Activated T-cell treated with anti-CD3 and anti-CD28 coated beads, Interleukin-2, amount 50 U/mL, for 48 hours (primary cell): ENCODE results near the gene VPS16.
"Not testable (repeated sequence)": the region's sequence is repeated elsewhere in the genome, so short reads cannot be mapped to it uniquely, and the experiment has no call there.

ENCODE experiments used
- DNase-seq, 2 experiments: peaks; one replicate each; pipeline ENCODE4 v3.0.0-alpha.2; 2020

VPS16 gene

DNA sequence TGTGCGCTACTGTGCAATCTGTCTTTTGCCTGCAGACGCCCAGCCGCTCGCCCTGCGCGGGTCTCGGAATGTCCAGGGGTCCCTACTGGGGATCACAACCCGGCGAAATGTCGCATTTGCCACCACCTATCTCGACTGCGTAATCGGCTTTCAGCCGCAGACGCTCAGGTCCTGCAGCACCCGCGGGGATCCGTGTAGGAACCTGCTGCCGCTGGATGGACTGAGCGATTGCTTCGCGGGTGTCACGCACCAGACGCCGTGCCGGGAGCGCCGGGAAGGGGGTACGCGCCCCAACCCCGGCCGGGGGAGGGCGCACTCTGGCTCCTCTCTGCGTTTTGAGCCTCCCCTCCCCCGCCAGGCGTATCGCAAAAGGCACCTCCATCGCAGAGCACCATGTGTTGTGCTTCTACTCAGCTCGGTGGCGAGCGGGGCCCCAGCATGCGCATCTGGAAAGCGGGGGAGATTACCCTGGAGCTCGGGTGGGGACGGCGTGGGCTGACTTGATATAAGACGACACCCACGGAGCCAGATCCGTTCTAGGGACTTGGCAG, 32.0 kb downstream of the VPS16 start:
- peak; percentile 87 to 88 for DNase-seq

DNA sequence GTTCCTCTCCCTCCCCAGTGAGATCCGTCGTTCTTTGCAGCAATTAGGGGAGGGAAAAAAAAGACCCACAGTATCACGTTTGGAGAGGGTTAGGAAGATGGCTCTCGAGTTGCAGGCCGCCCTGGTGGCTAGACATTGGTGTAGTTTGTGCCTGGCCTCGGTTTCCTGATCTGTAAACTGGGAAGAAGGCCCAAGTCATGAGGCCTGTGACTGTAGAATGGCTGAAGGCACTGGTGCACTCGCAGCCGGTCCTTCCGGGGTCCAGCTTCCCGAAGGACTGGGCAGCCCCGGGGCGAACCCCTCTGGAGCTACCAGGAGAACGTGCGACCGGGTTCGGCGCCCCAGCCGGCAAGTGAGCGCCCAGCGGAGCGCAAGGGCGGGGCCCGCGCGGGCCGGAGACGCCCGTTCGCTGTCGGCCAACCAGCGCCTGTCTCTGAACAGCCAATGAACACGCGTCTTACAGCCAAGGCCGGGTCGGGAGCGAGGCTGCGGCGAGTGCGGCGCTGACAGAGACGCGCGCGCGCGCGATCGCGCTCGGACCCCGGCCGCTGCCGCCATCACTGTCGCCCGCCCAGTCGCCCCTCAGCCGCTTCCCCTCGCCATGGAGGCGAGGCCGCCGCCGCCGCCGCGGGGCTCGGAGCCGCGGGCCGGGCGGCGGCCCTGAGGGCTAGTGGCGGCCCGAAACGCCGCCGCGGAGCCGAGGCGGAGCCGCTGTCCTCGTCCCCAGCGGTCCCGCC, 32.6 kb downstream of the VPS16 start, which contains the start of gene PTPRA:
Gene PTPRA, plus strand, starts transcription at position 472 of the 737 bp plus-strand sequence. CDS start 90,797 bp downstream, outside the sequence.
- peak; percentile 93 to 95 for DNase-seq

DNA sequence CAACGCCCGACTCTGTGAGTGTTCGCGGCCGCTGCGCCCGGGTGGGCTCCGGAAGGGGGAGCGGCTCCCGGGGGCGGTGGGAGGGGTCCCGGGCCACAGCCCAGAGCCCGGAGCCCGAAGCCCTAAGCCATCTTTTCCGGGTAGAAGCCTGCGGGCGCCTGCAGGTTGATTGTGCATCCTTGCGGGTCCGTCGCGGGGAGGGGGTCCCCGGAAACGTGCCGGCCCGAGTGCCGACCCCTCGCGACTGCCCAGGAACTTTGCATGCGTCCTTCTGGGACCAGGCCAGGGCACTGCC, 33.1 kb downstream of the VPS16 start:
- DNase-seq, result peak; percentile 75 to 81

DNA sequence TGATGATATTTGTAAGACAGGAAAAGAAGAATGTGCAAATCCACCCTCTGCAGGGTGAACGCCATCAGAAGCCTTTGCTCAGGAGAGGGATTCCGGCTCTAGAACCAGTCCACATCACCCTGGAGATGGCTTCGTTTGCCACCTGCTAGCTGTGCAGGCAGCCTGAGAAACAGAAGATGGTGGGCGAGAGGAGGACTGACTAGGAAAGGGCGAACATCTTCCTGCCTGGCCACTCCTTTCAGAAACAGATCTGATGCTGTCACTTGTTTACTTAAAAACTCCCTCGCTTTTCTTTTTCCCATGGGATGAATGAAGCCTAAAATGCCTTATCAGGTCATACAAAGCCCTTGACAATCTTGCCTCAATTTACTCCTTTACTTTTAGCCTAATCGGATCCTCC, 33.9 kb downstream of the VPS16 start:
- DNase-seq, result peak; percentile 34 to 45

DNA sequence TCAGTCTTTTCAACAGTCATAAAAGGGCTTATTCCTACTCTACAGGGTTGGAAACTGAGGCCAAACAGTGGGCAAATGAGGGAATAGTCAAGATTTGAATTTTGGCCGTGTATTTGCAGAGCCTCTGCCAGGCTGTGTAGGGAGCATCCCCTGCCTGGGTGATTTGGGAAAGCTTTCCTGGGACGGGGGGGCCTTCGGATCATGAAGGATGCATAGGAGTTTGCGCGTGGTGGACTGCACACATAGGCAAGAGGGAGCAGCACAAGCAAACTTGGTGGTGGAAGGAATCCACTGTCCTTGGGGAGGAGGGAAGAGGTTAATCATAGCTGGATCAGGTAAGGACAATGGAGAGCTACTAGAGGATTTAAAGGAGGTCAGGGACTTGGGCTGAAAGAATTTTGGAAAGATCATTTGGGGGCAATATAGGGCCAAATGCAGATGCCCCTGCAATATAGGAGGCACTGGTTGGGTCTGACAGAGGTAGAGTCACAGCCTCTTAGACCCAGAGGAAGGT, 35.2 kb downstream of the VPS16 start:
- DNase-seq, result no peak

DNA sequence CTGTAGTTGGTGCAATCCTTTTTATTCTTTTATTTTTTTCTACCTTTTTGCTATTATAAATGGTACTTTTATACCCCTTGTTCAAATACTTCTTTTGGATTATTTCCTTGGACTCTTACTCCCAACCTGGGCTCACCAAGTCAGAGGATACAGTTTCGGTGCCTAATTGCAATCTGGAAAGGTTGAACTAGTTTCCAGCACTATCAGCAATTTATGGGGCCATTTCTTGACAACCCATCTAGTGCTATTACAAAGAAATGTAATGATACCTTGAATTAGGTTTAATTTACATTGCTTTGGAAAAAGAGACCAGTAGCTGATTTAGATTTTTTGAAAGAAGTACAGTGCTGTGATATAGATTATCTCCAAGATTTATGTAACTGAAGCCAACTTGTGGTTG, 38.0 kb downstream of the VPS16 start:
- no peak for DNase-seq

DNA sequence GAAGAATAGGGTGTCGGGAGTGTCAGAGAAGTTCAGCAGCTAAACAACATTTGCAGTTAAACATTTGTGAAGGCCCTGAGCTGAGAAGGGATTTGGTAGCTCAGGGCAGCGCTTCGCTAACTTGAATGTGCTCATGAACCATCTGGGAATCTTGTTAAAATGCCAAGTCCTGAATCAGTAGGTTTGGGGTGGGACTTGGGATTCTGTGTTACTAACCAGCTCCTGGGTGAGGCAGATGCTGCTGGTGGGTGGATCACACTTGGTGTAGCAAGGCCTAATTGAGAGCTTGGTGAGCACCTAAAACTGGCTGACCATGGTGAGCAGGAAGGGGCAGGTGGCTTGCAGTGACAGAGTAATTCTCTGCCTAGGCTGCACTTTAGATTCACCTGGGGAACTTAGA, 38.6 kb downstream of the VPS16 start:
- no peak for DNase-seq

DNA sequence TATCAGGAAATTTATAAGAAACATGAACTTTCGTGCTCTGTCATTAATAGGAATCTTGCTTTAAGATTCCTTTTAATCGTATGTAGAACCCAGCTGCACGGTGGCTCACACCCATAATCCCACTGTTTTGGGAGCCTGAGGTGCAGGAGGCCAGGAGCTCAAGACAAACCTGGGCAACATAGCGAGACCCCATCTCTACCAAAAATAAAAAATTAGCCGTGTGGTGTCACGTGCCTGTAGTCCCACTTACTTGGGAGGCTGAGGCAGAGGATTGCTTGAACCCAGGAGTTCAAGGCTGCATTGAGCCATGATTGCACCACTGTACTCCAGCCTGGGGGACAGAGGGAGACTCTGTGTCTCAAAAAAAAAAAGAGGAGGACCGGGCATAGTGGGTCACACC, 40.1 kb downstream of the VPS16 start:
- DNase-seq, result no peak

DNA sequence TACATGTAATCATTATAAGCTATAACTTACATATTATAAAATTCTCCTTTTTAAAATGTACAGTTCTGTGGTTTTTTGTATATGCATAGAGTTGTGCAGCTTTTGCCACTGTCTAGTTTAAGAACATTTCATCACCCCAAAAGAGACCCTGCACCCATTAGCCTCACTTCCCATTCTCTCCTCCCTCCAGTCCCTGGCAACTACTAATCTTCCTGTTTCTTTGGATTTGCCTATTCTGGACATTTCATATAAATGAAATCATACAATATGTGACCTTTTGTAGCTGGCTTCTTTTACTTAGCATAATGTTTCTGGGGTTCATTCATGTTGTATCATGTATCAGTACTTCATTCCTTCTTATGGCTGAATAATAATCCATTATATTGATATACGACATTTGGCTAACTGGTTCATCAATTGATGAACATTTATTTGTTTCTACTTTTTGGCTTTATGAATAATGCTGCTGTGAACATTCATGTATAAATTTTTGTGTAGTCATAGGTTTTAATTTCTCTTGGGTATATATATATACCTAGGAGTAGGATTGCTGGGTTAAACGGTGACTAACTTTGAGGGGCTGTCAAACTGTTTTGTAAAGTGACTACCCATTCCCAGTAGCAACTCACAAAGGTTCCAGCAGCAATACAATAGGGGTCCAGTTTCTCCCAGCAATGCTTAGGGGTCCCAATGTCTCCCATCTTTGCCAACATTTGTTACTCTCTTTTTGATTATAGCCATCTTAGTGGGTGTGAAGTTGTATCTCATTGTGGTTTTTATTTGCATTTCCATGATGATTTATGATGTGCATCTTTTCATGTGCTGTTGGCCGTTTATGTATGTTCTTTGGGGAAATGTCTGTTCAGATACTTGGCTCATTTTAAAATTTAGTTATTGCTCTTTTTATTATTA, 43.4 kb downstream of the VPS16 start:
- DNase-seq, result no peak

DNA sequence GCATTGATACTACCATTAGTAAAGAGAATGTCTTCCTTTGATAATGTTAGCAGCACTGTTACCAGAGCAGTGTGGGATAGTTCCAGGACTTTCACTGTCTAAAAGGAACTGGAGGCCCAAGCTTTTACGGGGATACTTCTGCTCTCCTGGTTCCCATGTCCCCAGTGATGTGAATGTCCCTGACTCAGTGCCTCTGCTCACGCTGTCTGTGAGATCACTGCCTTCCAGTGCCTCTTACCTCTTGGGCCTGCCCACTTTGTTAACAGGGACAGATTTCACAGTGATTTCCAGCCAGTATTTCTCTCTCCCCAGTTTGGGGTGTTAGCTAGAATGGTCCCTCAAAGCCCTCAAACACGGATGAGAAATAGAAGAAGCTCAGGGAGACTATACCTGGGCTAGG, 47.2 kb downstream of the VPS16 start:
- DNase-seq, result no peak

DNA sequence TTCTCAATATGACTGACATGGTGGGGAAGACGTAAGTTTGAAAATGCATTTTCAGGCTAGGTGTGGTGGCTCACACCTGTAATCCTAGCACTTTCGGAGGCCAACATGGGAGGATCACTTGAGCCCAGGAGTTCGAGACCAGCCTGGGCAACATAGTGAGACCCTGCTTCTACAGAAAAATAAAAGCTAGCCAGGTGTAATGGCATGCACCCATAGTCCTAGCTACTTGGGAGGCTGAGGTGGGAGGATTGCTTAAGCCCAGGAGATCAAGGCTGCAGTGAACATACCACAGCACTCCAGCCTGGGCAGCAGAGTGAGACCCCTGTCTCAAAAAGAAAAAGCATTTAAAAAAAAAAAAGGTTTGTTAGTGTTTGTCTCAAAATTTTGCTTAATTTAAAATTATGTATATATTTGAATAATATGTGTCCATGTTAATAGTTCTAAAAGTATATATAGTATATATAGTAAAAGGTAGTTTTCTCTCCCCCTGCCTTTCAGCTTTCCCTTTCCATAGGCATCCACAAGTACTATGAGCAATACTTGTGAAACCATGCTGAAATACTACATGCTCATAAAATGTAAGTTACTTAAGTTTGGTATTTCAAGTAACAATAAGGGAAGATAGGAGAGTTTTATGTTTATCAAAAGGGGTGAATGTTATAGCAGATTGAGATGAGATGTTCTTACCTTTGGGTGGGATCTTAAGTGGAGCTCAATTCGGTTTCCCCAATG, 47.8 kb downstream of the VPS16 start:
- no peak for DNase-seq

DNA sequence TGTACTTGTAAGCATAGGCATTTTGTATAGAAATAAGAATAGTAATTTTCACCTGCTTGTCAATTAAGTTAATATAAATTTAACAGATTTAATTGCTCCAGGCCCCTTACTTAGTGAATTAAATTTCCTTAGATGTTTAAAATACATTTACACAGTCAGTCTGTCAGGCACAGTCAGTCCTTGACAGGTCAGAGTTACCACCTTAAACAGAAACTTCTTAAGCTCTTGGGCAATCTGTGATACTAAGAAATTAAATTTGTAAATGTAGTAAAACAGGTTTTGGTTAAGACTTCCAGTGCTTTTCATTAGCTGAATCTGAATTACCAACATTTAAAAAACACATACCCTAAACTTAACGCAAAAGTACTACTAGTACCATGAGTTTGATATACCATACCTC, 48.7 kb downstream of the VPS16 start:
- DNase-seq, result no peak

DNA sequence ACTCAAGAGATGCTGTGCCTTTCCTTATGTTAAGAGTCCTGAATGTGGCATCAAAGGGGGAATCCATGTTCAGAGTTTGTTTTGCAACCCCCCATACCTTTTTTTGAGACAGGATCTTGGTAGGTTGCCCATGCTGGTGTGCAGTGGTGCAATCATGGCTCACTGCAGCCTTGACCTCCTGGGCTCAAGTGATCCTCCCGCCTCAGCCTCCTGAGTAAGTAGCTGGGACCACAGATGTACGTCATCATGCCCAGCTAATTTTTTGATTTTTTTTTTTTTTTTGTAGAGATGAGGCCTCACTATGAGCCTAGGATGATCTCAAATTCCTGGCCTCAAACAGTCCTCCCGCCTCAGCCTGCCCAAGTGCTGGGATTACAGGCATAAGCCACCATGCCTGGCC, 49.3 kb downstream of the VPS16 start:
- DNase-seq, result no peak

DNA sequence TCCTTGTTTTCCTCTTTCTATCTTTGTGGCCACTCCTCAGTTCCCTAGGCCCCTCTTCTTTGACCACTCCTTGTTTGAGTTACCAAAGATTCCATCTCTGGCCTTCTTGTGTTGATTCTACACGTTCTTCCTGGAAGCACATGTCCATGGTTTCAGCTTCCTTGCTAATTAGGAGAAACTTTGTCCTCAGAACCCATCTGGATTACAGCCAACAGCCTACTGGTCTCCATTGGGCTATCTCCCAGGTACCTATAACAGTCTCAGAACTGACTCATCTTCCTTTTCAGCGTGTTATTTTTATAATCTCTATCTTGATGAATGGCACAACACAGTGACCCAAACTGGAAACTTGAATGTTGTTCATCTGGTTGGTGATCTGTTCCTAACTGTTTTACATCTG, 50.2 kb downstream of the VPS16 start:
- DNase-seq, result no peak

DNA sequence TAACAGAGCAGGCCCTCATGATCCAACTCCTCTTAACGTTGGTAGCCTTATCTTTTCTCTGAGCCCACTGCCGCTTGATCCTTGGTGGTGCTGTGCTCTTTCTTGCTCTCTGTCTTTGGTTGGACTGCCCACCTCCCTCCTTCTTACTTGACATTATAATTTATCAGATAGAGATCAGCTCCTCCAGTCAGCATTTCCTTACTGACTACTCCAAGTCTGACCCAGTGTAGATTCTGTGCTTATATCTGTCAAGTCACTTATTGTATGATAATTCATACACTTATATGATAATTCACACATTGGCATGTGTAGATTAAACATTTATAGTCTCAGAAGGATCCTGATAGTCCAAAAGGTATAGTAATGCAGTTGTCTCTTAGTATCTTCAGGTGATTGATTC, 50.8 kb downstream of the VPS16 start:
- no peak for DNase-seq

DNA sequence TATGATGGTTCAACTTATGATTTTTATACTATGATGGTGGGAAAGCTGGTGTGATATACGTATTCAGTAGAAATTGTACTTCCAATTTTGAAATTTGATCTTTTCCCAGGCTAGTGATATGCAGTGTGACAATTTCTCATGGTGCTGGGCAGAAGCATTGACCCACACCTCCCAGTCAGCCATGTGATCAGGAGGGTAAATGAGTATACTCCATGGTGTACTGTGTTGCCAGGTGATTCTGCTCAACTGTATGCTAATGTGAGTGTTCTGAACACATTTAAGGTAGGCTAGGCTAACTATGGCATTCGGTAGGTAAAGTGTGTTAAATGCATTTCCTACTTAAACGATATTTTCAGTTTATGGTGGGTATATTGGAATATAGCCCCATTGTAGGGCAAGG, 51.8 kb downstream of the VPS16 start:
- DNase-seq, result no peak

DNA sequence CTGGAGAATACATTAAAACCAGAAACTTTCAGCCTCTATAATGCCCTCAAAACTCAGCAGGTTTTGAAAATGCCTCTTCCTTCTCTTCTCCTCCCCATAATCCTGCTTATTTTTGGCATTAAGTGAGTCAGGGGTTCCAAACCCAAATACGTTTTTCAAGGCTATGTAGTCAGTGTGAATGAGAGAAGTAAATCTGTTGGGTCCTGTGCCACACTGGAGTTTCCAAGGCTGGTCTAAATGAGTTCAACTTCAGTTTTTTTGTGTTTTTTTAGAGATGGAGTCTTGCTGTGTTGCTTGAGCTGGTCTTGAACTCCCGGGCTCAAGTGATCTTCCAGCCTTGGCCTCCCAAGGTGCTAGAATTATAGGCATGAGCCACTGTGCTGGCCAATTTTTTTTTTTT, 53.7 kb downstream of the VPS16 start:
- DNase-seq, result no peak

DNA sequence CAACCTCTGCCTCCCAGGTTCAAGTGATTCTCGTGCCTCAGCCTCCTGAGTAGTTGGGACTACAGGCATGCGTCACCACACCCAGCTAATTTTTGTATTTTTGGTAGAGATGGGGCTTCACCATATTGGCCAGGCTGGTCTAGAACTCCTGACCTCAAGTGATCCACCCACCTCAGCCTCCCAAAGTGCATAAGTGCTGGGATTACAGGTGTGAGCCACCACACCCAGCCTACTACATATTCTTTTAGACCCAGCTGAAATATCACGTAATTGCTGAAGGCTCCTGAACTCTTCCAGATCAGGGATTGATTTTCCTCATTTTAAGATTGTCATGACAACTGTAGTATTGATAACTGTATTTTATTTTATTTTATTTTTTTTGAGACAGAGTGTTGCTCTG, 54.6 kb downstream of the VPS16 start:
- not testable (repeated sequence) for DNase-seq

DNA sequence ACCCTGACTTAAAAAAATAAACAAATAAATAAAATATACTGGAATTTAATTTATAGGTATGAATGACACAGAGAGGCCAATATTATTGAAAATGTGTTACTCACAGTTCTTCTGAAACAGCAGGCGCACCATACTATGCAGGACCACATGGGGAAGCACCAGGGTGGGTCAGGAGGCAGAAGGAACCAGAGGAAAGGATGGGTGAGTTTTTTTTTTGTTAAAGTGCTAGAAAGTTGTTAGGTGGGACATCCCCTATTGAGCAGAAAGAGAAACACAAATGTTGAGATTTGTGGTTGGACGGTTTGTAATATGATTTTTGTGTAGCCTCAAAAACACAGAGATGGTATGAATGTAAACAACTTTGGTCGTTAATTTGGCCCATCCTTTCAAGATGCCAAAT, 58.7 kb downstream of the VPS16 start:
- no peak for DNase-seq

DNA sequence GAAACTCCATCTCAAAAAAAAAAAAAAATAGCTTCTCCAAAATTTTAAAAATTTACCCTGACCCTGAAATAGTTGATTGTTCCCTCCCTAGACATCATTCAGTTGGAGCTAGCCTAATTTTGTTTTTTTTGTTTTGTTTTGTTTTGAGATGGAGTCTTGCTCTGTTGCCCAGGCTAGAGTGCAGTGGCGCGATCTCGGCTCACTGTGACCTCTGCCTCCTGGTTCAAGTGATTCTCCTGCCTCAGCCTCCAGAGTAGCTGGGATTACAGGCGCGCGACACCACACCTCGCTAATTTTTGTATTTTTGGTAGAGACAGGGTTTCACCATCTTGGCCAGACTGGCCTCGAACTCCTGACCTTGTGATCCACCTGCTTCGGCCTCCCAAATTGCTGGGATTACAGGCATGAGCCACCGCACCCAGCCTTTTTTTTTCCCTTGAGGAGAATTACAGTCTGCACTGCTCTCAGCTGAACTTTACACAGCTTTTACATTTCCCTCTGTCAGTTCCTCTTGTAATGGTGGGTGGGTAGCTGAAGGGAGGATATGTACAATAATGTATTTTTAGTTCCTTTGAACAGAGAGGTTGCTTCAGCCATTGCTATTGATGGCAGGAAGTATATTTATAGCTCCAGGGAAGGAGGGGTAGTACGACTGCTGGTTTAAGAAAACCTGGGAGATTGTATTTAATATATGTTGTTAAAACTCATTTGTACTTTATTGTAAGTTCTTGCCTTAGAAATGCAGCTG, 60.5 kb downstream of the VPS16 start:
- DNase-seq, result no peak

DNA sequence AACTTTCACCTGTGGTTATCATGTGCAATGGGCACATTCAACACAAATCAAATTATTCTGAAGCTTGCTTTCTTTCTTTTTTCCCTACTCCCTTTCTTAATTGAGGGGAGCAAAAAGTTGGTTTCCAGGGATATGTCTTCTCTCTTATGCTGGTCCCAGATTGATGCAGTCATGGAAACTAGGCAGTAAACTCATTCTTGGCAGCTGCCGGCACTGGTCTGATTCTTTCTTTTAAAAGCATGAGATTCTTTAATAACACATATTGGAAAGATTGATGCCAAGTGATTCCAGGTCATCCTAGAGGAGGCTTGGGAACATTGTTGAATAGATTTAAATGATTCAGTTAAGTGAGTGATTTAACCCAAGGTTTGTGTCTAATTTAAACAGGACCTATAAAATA, 61.7 kb downstream of the VPS16 start:
- DNase-seq, result no peak

DNA sequence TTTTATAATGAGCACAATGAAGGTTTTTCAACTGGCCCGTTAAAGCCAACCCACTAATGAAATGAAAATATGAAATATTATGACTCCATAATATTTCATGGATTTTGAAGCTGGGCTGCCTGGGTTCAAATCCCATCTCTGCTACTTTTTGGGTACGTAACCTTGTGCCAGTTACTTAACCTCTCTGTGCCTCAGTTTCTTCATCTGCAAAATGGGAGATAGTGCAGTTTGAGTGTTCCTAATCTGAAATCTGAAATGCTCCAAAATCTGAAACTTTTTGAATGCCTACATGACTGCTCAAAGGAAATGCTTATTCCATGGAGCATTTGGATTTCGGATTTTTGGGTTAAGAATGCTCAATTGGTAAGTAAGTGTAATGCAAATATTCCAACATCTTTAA, 62.3 kb downstream of the VPS16 start:
- DNase-seq, result no peak
